ENCODE results near the gene RIOX2. TPM values are rescaled to one million over a fixed set of nuclear protein-coding genes. Genes with fewer than 3 reads are reported as not detected.

The RIOX2 gene
- total RNA-seq, 1 donor from 2014 or later, result 20.2 TPM

- Histone ChIP-seq H3K79me2 (ENCODE audit: insufficient read depth, low read length) (no peaks in the 10 kb centered on the region), H3K36me3 (ENCODE audit: insufficient read depth, low read length) (peaks cover 5% of the 10 kb centered on the region), H3K4me1 (ENCODE audit: insufficient read depth, low read length) (no peaks in the 10 kb centered on the region), H3K9ac (ENCODE audit: low read length) (no peak overlapping the region), H3K4me2 (ENCODE audit: low read length) (no peak overlapping the region), H3K9me3 (ENCODE audit: insufficient read depth, low read depth, low read length) (no peaks in the 10 kb centered on the region), H3K4me3 (ENCODE audit: insufficient read depth, low read depth, low read length) (no peak overlapping the region), H3K27ac (ENCODE audit: low read depth, low read length) (no peak overlapping the region), H4K20me1 (ENCODE audit: insufficient read depth, low read length) (no peaks in the 10 kb centered on the region), H3K27me3 (ENCODE audit: insufficient read depth, low read length) (no peaks in the 10 kb centered on the region), H2AFZ (ENCODE audit: low read depth, low read length) (no peak overlapping the region)
- Mint-ChIP-seq H3K9me3 (ENCODE audit: unreplicated experiment) (no peaks in the 10 kb centered on the region), H3K4me1 (ENCODE audit: low read depth, unreplicated experiment) (peaks cover 4% of the 10 kb centered on the region), H3K36me3 (ENCODE audit: low read depth, unreplicated experiment) (peaks cover 15% of the 10 kb centered on the region), H3K4me3 (ENCODE audit: unreplicated experiment) (no peak overlapping the region), H3K27me3 (ENCODE audit: low read depth, unreplicated experiment) (no peaks in the 10 kb centered on the region), H3K27ac (ENCODE audit: unreplicated experiment) (no peak overlapping the region)
- DNase-seq (ENCODE audit: low read depth) (no peak), FAIRE-seq (no peak)
- TF ChIP-seq, protein P1, sequence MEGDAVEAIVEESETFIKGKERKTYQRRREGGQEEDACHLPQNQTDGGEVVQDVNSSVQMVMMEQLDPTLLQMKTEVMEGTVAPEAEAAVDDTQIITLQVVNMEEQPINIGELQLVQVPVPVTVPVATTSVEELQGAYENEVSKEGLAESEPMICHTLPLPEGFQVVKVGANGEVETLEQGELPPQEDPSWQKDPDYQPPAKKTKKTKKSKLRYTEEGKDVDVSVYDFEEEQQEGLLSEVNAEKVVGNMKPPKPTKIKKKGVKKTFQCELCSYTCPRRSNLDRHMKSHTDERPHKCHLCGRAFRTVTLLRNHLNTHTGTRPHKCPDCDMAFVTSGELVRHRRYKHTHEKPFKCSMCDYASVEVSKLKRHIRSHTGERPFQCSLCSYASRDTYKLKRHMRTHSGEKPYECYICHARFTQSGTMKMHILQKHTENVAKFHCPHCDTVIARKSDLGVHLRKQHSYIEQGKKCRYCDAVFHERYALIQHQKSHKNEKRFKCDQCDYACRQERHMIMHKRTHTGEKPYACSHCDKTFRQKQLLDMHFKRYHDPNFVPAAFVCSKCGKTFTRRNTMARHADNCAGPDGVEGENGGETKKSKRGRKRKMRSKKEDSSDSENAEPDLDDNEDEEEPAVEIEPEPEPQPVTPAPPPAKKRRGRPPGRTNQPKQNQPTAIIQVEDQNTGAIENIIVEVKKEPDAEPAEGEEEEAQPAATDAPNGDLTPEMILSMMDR (IDR thresholded peaks at IDR 0.05; ENCODE audit: insufficient read depth, low read depth, low read length), result no peak
- TF ChIP-seq EZH2 (IDR thresholded peaks at IDR 0.05; ENCODE audit: insufficient read depth, low read length), result no peak
Measured at GRCh38 chr3:97930018-97930417, 42.2 kb downstream of the RIOX2 start.

DNA sequence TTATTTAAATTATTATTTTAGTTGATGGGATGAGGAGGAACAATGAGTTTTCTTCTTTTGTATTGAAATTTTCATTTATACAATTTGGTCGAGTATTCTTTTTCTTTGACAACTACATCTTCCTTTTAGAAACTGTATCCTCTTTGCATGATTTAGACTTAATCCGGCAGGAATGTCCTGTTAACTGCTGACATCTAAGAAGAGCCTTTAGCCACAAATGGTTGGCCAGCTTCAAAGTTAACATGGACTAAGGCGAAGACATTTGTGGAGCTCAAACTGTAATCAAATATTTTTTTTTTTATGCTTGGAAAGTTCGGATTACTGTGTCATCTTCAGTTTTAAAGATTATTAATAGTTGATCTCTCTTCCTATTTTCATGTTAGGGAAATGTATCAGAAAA lies 43.2 kb downstream of the RIOX2 start:
- Histone ChIP-seq H3K36me3 (ENCODE audit: insufficient read depth, low read length) (peaks cover 4% of the 10 kb centered on the region), H3K4me3 (ENCODE audit: insufficient read depth, low read depth, low read length) (no peak overlapping the region), H3K9ac (ENCODE audit: low read length) (no peak overlapping the region), H2AFZ (ENCODE audit: low read depth, low read length) (no peak overlapping the region), H3K4me2 (ENCODE audit: low read length) (no peak overlapping the region), H3K9me3 (ENCODE audit: insufficient read depth, low read depth, low read length) (no peaks in the 10 kb centered on the region), H3K79me2 (ENCODE audit: insufficient read depth, low read length) (no peaks in the 10 kb centered on the region), H3K27me3 (ENCODE audit: insufficient read depth, low read length) (no peaks in the 10 kb centered on the region), H3K4me1 (ENCODE audit: insufficient read depth, low read length) (no peaks in the 10 kb centered on the region), H4K20me1 (ENCODE audit: insufficient read depth, low read length) (no peaks in the 10 kb centered on the region), H3K27ac (ENCODE audit: low read depth, low read length) (no peak overlapping the region)
- FAIRE-seq (no peak), DNase-seq (ENCODE audit: low read depth) (no peak)
- Mint-ChIP-seq H3K4me1 (ENCODE audit: low read depth, unreplicated experiment) (peaks cover 4% of the 10 kb centered on the region), H3K27me3 (ENCODE audit: low read depth, unreplicated experiment) (no peaks in the 10 kb centered on the region), H3K4me3 (ENCODE audit: unreplicated experiment) (no peak overlapping the region), H3K36me3 (ENCODE audit: low read depth, unreplicated experiment) (peaks cover 15% of the 10 kb centered on the region), H3K27ac (ENCODE audit: unreplicated experiment) (no peak overlapping the region), H3K9me3 (ENCODE audit: unreplicated experiment) (no peaks in the 10 kb centered on the region)
- no peak for TF ChIP-seq EZH2 (IDR thresholded peaks at IDR 0.05; ENCODE audit: insufficient read depth, low read length)
- TF ChIP-seq, protein P1 (IDR thresholded peaks at IDR 0.05; ENCODE audit: insufficient read depth, low read depth, low read length), result no peak

DNA sequence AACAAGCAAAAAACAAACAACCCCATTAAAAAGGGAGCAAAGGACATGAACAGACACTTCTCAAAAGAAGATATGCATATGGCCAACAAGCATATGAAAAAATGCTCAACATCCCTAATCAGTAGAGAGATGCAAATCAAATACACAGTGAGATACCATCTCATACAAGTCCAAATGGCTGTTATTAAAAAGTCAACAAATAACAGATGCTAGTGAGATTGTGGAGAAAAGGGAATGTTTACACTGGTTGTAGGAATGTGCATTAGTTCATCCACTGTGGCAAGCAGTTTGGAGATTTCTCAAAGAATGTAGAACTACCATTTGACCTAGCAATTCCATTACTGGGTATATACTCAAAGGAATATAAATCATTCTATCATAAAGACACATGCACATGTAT lies 44.5 kb downstream of the RIOX2 start:
- no peaks in the 10 kb centered on the region for H3K9me3 ChIP-seq (ENCODE audit: insufficient read depth, low read depth, low read length)
- H3K4me1 ChIP-seq (ENCODE audit: insufficient read depth, low read length), result no peaks in the 10 kb centered on the region
- no peak overlapping the region for H3K4me3 ChIP-seq (ENCODE audit: insufficient read depth, low read depth, low read length)
- H3K27me3 ChIP-seq (ENCODE audit: insufficient read depth, low read length), result no peaks in the 10 kb centered on the region
- no peak overlapping the region for H3K27ac Mint-ChIP-seq (ENCODE audit: unreplicated experiment)
- H3K36me3 ChIP-seq (ENCODE audit: insufficient read depth, low read length), result no peaks in the 10 kb centered on the region
- DNase-seq (ENCODE audit: low read depth) (peak; percentile 24), FAIRE-seq (no peak)
- peaks cover 4% of the 10 kb centered on the region for H3K4me1 Mint-ChIP-seq (ENCODE audit: low read depth, unreplicated experiment)
- no peaks in the 10 kb centered on the region for H3K9me3 Mint-ChIP-seq (ENCODE audit: unreplicated experiment)
- TF ChIP-seq EZH2 (IDR thresholded peaks at IDR 0.05; ENCODE audit: insufficient read depth, low read length), result no peak
- TF ChIP-seq, protein P1 (IDR thresholded peaks at IDR 0.05; ENCODE audit: insufficient read depth, low read depth, low read length), result no peak
- H3K36me3 Mint-ChIP-seq (ENCODE audit: low read depth, unreplicated experiment), result peaks cover 15% of the 10 kb centered on the region
- H3K27me3 Mint-ChIP-seq (ENCODE audit: low read depth, unreplicated experiment), result no peaks in the 10 kb centered on the region
- no peak overlapping the region for H3K9ac ChIP-seq (ENCODE audit: low read length)
- no peak overlapping the region for H3K4me2 ChIP-seq (ENCODE audit: low read length)
- H3K27ac ChIP-seq (ENCODE audit: low read depth, low read length), result no peak overlapping the region
- no peaks in the 10 kb centered on the region for H4K20me1 ChIP-seq (ENCODE audit: insufficient read depth, low read length)
- no peaks in the 10 kb centered on the region for H3K79me2 ChIP-seq (ENCODE audit: insufficient read depth, low read length)
- H3K4me3 Mint-ChIP-seq (ENCODE audit: unreplicated experiment), result no peak overlapping the region
- no peak overlapping the region for H2AFZ ChIP-seq (ENCODE audit: low read depth, low read length)
